ENCODE measurements around the gene CXCL17. TPM values are rescaled to one million over a fixed set of nuclear protein-coding genes. Genes with fewer than 3 reads are reported as not detected.
"Not testable (repeated sequence)": the region's sequence is repeated elsewhere in the genome, so short reads cannot be mapped to it uniquely, and the experiment has no call there.

Gene CXCL17
- polyA plus RNA-seq, 1 donor from 2014 or later = 0.25 TPM

- H3K4me1 Mint-ChIP-seq, H3K36me3 Mint-ChIP-seq, H3K27me3 Mint-ChIP-seq, H3K9me3 Mint-ChIP-seq, H3K27ac Mint-ChIP-seq, H3K4me3 Mint-ChIP-seq: not testable (repeated sequence)
Measured at GRCh38 chr19:42448306-42448705, 5.6 kb upstream of the CXCL17 start.

DNA sequence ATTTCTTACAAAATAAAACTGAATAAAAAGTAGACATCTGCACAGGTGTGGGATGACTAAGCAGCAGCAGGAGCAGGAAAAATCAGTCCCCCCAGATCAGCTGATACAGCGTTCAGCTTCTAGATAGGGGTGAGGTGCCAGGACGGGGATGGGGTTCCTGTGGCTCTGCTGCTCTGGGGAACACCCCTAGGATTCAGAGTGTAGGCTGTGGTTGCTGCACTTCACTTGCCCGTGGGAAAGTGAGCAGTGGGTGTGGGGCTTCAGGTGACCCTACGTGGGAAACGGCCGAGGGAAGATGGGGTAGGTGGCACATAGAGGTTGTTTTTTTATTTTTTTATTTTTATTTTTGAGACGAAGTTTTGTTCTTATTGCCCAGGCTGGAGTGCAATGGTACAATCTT is 3.2 kb upstream of the CXCL17 start:
- Mint-ChIP-seq H3K36me3 (peaks cover 2% of the 10 kb centered on the region), H3K27ac (no peak overlapping the region), H3K9me3 (no peaks in the 10 kb centered on the region), H3K27me3 (no peaks in the 10 kb centered on the region), H3K4me3 (no peak overlapping the region), H3K4me1 (peaks cover 0 to 3% (median 0%) of the 10 kb centered on the region in 3 donors)

GRCh38 chr19:42443944-42444398 is 1.2 kb upstream of the CXCL17 start:
- Mint-ChIP-seq H3K27me3 (peaks cover 2% of the 10 kb centered on the region), H3K36me3 (peaks cover 2% of the 10 kb centered on the region), H3K4me1 (peaks cover 3 to 9% (median 5%) of the 10 kb centered on the region in 3 donors), H3K27ac (no peak overlapping the region), H3K4me3 (no peak overlapping the region), H3K9me3 (no peaks in the 10 kb centered on the region)

DNA sequence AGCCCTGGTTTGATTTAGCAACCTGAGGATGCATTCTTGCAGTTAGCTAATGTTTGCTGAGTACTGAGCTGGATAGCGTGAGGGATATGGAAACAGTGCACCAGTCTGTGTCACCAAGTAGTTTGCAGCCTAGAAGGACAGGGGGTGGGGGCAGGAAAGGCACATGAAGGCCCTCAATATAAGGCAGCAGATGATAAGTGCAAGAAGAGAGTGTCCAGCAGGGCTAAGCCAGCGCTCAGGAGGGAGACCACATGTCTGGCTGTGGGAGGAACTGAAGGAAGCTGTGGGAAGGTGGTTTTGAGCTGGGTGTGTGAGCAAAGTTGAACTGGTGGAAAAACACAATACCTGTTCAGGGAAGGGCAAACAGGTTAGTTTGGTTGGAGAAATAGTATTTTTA is 1.7 kb downstream of the CXCL17 start:
- no peaks in the 10 kb centered on the region for H3K9me3 Mint-ChIP-seq
- H3K27me3 Mint-ChIP-seq = peaks cover 4% of the 10 kb centered on the region
- peaks cover 2% of the 10 kb centered on the region for H3K36me3 Mint-ChIP-seq
- H3K4me3 Mint-ChIP-seq = no peak overlapping the region
- peak overlapping the region in 1 of 3 donors; percentile 13 for H3K27ac Mint-ChIP-seq
- peaks cover 3 to 12% (median 7%) of the 10 kb centered on the region in 3 donors for H3K4me1 Mint-ChIP-seq

- Mint-ChIP-seq H3K9me3 (no peaks in the 10 kb centered on the region), H3K4me1 (peaks cover 3 to 12% (median 7%) of the 10 kb centered on the region in 3 donors), H3K27me3 (peaks cover 4% of the 10 kb centered on the region), H3K36me3 (peaks cover 2% of the 10 kb centered on the region), H3K4me3 (peak overlapping the region in 1 of 4 donors; percentile 13), H3K27ac (peak overlapping the region in 1 of 3 donors; percentile 2)
Measured at GRCh38 chr19:42440357-42441048, 2.2 kb downstream of the CXCL17 start.

GRCh38 chr19:42436006-42436405 is 6.7 kb downstream of the CXCL17 start:
- H3K27ac Mint-ChIP-seq = no peak overlapping the region
- H3K4me3 Mint-ChIP-seq = no peak overlapping the region
- peaks cover 4% of the 10 kb centered on the region for H3K27me3 Mint-ChIP-seq
- no peaks in the 10 kb centered on the region for H3K9me3 Mint-ChIP-seq
- peaks cover 3 to 10% (median 7%) of the 10 kb centered on the region in 3 donors for H3K4me1 Mint-ChIP-seq
- no peaks in the 10 kb centered on the region for H3K36me3 Mint-ChIP-seq

DNA sequence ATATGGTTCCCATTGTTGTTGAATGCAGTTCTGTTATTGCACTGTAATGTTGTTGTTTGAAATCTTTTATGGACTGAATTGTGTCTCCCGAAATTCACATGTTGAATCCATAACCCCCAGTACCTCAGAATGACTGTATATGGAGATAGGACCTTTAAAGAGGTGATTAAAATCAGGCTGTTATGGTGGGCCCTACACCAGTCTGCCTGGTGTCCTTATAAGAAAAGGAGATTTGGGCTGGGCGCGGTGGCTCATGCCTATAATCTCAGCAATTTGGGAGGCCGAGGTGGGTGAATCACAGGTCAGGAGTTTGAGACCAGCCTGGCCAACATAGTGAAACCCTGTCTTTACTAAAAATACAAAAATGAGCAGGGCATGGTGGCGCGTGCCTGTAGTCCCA is 7.4 kb downstream of the CXCL17 start:
- no peaks in the 10 kb centered on the region for H3K9me3 Mint-ChIP-seq
- peaks cover 2% of the 10 kb centered on the region for H3K27me3 Mint-ChIP-seq
- no peaks in the 10 kb centered on the region for H3K36me3 Mint-ChIP-seq
- peaks cover under 1 to 4% (median 3%) of the 10 kb centered on the region in 3 donors for H3K4me1 Mint-ChIP-seq
- H3K4me3 Mint-ChIP-seq = no peak overlapping the region
- H3K27ac Mint-ChIP-seq = no peak overlapping the region

GRCh38 chr19:42433503-42434260 is 9.1 kb downstream of the CXCL17 start:
- Mint-ChIP-seq H3K4me3 (no peak overlapping the region), H3K27me3 (peaks cover 2% of the 10 kb centered on the region), H3K27ac (no peak overlapping the region), H3K4me1 (peaks cover 0 to 3% (median 3%) of the 10 kb centered on the region in 3 donors), H3K9me3 (no peaks in the 10 kb centered on the region), H3K36me3 (no peaks in the 10 kb centered on the region)

GRCh38 chr19:42431486-42431885 is 11.3 kb downstream of the CXCL17 start:
- no peaks in the 10 kb centered on the region for H3K4me1 Mint-ChIP-seq
- H3K27me3 Mint-ChIP-seq = no peaks in the 10 kb centered on the region
- H3K36me3 Mint-ChIP-seq = no peaks in the 10 kb centered on the region
- no peak overlapping the region for H3K27ac Mint-ChIP-seq
- no peak overlapping the region for H3K4me3 Mint-ChIP-seq
- H3K9me3 Mint-ChIP-seq = no peaks in the 10 kb centered on the region

- no peak overlapping the region for H3K4me3 Mint-ChIP-seq
- H3K36me3 Mint-ChIP-seq = no peaks in the 10 kb centered on the region
- H3K27me3 Mint-ChIP-seq = no peaks in the 10 kb centered on the region
- peaks cover 0 to 5% (median 1%) of the 10 kb centered on the region in 3 donors for H3K4me1 Mint-ChIP-seq
- no peaks in the 10 kb centered on the region for H3K9me3 Mint-ChIP-seq
- no peak overlapping the region for H3K27ac Mint-ChIP-seq
Measured at GRCh38 chr19:42428676-42429075, 14.1 kb downstream of the CXCL17 start.

GRCh38 chr19:42427313-42427712 is 15.4 kb downstream of the CXCL17 start, which contains the start of gene LIPE:
TSS of gene LIPE (minus strand) at chr19:42427388. CDS start at chr19:42427149, 239 bp downstream.
- Mint-ChIP-seq H3K27ac (peak within 1 kb of the TSS in 1 of 3 donors; percentile 53), H3K9me3 (no peaks in the 10 kb centered on the region), H3K27me3 (no peaks in the 10 kb centered on the region), H3K4me1 (peaks cover 4 to 9% (median 7%) of the 10 kb centered on the region in 3 donors), H3K36me3 (no peaks in the 10 kb centered on the region), H3K4me3 (peak within 1 kb of the TSS in 2 of 4 donors; percentile 6 to 72)

- Mint-ChIP-seq H3K27me3 (no peaks in the 10 kb centered on the region), H3K27ac (peak overlapping the region in 1 of 3 donors; percentile 53), H3K36me3 (no peaks in the 10 kb centered on the region), H3K4me1 (peaks cover 9 to 16% (median 13%) of the 10 kb centered on the region in 3 donors), H3K4me3 (peak overlapping the region in 2 of 4 donors; percentile 6 to 72), H3K9me3 (no peaks in the 10 kb centered on the region)
Measured at GRCh38 chr19:42426643-42427042, 16.1 kb downstream of the CXCL17 start.

DNA sequence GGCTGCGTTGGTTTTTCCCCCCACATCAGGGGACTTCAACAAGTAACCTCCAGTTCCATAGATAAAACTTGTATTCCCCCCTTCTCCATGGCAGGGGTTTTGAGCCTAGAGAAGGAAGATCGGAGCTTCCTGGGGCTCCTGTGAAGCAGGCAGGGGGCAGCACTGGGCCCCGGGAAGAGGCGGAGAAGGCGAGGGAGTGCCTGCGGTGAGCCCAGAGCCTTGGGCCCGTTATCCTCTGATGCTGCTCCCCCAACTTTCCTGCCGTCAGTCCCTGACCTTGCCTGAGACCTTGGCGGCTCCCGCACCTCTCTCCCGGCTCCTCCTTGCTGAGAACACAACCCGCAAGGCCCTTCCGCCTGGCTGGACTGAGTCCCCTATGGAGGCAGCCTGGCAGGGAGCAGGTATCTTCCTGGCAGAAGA is 18.0 kb downstream of the CXCL17 start:
- Mint-ChIP-seq H3K4me3 (peak overlapping the region in 3 of 4 donors; percentile 63 to 100 (median 67)), H3K27ac (no peak overlapping the region), H3K4me1 (peaks cover 20 to 34% (median 27%) of the 10 kb centered on the region in 3 donors)

DNA sequence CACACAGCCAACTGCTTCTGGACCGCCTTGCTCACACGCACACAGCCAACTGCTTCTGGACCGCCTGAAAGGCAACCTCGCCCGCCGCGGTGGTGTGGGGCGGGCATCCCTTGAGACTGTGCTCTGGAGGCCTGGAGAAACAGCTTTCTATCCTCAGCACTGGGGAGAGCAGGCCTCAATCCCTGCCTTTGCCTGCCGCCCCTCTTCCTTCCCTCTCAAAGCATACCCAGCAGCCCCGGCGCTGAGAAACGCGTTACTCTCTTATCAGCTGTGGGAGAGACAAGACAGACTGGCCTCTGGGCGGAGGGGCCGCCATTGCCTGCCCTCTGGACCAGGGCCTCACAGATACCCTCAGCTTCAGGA is 18.4 kb downstream of the CXCL17 start:
- peak overlapping the region; percentile 96 to 100 (median 98) for H3K4me3 Mint-ChIP-seq
- no peaks in the 10 kb centered on the region for H3K27me3 Mint-ChIP-seq
- peaks cover 20 to 34% (median 28%) of the 10 kb centered on the region in 3 donors for H3K4me1 Mint-ChIP-seq
- no peaks in the 10 kb centered on the region for H3K36me3 Mint-ChIP-seq
- H3K9me3 Mint-ChIP-seq = no peaks in the 10 kb centered on the region
- no peak overlapping the region for H3K27ac Mint-ChIP-seq

More for the DNA sequence above, 18.0 kb downstream of the CXCL17 start:
- no peaks in the 10 kb centered on the region for H3K36me3 Mint-ChIP-seq
- no peaks in the 10 kb centered on the region for H3K27me3 Mint-ChIP-seq
- no peaks in the 10 kb centered on the region for H3K9me3 Mint-ChIP-seq

All from IgD-negative memory B cell (primary cell).